GM18499 (cell line): ENCODE data around the gene ZNF836.
"Not testable (repeated sequence)": the region's sequence is repeated elsewhere in the genome, so short reads cannot be mapped to it uniquely, and the experiment has no call there.

Experiments
- ATAC-seq: cut with Tn5 transposase; IDR thresholded peaks from one replicate; pipeline ENCODE4 v1.9.1; 2021; ENCODE audit warnings: moderate number of reproducible peaks; ENCODE audit not compliant: insufficient read depth, unreplicated experiment

Gene ZNF836

GRCh38 chr19:52171321-52172169 is at the start of gene ZNF836:
Gene ZNF836, minus strand, starts transcription at chr19:52171621. Its CDS starts 3,549 bp downstream, at chr19:52168072.
- no peak for ATAC-seq

DNA sequence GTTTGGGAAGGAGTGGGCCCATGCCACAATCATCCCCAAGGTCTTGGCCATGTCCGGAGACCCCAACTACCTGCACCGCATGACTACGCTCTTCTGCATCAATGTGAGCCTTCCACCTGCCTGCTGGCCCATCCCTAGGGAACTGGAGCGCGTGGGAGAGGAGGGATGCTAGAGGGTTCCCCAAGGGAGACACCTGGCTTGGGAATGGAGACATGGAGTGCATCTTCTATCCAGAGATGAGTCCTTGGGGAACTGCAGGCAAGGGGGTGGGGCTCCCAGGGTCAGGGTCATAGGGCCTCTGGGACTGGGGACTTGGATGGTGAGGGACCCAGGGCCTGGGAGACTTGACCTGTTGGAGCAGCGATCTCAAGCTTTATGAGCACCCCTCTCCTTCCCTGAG is 49.6 kb upstream of the ZNF836 start:
- no peak for ATAC-seq

- no peak for ATAC-seq
Measured at GRCh38 chr19:52219611-52220010, 48.2 kb upstream of the ZNF836 start.

DNA sequence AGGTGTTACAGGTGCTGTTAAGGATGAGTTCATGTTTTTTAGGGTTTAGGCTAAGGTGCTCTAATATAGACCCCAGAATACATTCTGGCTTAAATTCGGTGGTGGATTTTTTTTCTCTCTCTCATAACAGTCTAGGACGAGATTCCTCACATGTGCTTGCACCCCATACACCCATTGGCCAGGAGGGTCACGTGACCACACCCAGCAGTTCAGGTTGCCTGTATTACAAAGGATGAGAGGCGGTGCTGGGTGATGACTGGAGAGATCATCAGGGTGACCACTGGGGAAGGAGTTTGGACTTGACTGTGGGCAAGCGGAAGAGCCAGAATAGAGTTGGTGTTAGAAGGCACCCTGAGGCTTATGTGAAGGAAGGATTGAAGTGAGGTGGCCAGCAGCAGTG is 46.2 kb upstream of the ZNF836 start:
- no peak for ATAC-seq

DNA sequence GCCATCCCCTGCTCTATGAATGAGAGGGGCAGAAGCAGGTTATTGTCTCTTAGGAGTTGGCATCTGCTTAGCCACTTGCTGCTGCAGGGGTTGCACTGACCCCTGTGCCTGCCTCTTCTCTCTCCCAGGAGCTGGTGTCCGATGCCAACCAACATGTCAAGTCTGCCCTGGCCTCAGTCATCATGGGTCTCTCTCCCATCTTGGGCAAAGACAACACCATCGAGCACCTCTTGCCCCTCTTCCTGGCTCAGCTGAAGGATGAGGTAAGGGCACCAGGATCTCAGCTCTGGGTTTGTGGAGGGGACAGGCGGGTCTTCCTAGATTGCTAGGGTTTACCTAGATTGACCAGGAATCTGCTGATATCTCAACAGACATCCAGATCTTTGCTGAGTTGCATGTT is 45.0 kb upstream of the ZNF836 start:
- no peak for ATAC-seq

DNA sequence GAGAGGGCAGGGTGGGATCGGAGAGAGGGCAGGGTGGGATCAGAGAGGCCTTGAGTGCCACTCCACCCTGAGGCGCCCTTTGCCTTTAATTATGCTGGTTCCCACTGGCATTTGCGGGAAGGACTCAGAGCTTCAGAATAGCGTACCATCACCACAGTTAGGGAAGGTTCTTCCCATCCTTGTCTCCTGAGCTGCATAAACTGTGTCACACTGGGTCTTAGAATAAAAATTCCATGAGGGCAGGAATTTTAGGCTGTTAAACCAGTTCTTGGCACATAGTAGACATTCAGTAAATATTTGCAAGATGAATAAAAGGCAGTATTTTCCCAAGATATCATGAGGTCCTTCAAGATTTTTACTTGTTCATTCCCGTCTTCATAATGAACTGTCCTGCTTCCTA is 42.8 kb upstream of the ZNF836 start:
- ATAC-seq: no peak

DNA sequence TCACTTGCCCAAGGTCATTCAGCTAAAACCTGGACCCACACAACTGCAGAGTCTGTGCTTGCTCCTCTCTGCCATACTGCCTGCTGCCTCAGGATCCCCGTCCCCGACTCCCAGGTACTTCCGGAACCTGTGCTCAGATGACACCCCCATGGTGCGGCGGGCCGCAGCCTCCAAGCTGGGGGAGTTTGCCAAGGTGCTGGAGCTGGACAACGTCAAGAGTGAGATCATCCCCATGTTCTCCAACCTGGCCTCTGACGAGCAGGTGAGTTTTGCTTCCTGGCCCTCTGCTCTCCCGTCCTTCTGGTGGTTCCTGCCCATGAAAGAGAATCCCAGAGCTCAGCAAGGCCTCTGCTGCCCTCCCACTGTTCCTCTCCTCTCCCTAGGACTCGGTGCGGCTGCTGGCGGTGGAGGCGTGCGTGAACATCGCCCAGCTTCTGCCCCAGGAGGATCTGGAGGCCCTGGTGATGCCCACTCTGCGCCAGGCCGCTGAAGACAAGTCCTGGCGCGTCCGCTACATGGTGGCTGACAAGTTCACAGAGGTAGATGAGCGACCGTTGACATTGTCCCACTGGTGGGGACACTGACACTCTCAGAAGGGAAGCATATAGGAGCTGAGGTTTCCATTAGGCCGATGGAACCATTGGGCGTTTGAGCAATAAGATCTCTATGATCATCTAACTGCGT is 41.3 kb upstream of the ZNF836 start:
- ATAC-seq: no peak

- ATAC-seq: no peak
Measured at GRCh38 chr19:52211926-52212571, 40.6 kb upstream of the ZNF836 start.

DNA sequence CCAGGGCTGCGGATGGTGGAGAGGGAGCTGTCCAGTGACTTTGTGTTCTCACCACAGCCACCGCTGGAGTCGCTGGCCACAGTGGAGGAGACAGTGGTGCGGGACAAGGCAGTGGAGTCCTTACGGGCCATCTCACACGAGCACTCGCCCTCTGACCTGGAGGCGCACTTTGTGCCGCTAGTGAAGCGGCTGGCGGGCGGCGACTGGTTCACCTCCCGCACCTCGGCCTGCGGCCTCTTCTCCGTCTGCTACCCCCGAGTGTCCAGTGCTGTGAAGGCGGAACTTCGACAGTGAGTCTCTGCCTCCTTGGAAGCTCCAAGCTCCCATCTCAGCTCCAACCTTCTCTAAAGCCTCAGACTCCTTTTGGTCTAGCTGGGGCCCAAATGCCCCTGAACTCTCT is 39.8 kb upstream of the ZNF836 start:
- ATAC-seq: no peak

- no peak for ATAC-seq
Measured at GRCh38 chr19:52206481-52206880, 35.1 kb upstream of the ZNF836 start.

- ATAC-seq: not testable (repeated sequence)
Measured at GRCh38 chr19:52200755-52201391, 29.5 kb upstream of the ZNF836 start.

DNA sequence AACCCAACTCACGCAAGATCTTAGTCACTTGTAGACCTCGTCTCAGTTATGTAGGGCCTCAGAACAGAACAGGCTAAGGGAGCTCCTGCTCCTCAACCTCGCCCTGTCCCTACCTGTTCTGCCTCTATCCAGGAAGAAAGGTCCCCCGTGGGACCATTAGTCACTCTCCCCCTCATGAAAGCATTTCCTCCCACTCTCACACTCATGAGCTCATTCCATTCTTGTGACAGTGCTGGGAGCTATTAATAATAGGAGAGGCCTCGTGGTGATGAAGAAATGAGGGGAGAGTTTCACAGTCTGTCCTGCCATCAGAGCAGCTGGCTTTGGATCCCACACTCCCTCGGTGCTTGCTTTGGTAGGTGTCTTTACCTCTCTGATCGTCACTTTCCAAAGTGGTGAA is 28.6 kb upstream of the ZNF836 start:
- no peak for ATAC-seq

DNA sequence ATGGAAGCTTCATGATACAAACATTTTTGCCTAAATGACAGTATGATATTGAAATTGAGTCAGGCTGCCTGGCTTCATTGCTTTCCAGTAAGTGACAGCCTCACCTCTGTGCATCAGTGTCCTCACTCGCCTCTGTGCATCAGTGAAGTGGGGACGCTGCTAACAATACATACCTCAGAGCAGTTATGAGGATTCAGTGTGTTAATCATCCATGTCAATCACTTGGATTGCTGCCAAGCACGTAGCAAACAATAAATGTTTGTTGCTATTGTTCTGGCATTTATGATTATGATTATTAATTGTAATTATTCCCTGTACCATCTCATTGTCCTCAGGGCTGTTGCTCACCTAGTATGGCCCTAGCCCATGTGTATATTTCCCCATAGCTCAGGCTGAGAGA is 27.3 kb upstream of the ZNF836 start:
- no peak for ATAC-seq

DNA sequence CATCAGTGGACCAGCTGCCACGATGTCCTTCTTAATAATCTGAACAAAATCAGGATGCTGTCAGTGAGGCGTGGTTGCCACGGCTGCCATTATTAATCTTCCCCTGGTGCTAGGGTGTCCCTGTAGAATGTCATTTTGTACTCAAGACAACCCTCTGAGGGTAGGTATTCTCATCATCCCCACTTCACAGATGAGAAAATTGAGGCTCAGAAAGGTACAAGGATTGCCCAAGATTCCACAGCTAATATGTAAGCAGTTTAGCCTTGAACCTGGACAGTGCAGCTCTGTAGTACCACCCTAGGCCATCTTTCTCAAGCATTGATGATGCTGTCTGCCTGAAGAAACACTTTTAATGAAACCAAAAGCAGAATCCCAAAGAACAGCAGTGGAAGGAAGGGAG is 26.5 kb upstream of the ZNF836 start:
- no peak for ATAC-seq

DNA sequence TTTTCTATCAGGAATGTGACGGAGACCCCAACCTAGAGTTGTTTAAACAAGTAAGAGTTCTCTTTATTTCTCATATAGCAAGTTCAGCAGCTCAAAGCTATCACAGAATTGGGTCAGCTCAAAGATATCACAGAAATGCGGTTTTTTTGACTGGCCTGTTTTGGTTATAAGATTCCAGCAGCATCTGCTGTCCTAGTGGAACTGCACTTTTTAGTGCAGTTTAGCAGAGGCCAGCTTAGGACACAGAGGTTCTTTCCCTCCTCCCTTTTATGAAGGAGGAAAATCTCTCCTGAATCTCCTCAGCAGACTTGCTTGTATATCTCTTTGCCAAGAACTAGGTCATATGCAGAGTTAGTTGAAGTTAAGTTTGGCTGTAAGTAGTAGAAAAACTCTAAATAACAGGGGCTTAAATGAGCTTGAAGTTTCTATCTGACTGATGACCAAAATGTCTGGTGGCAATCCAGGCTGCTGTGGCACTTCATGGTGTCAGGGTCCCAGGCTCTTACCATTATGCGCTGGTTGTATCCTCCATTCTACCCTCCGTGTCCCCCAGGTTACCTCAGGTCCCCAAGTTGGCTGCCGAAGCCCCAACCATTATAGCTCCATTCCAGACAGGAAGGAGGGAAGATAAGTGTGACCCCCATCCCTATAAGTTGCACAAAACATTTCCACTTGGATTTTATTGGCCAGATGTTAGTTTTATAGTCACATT is 25.0 kb upstream of the ZNF836 start:
- ATAC-seq: no peak

- no peak for ATAC-seq
Measured at GRCh38 chr19:52191951-52192350, 20.5 kb upstream of the ZNF836 start.

DNA sequence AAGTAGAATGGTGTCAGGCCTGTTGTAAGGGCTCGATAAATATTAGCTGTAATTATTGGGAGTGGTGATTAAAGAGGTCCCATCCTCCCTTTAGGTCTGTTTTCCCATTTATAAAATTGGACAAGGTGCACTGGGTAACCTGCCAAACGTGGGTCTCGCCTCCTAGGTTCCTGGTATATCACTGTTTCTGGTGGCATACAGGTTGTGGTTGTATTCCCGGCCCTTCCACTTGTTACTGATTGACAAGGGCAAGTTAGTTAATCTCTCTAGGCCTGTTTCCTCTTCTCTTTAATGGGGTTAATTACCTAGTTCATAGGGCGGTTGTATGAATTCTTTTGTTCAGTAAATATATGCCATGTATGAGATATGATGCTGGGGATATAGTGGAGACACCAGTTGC is 20.0 kb upstream of the ZNF836 start:
- no peak for ATAC-seq

- ATAC-seq: no peak
Measured at GRCh38 chr19:52190487-52191293, 19.3 kb upstream of the ZNF836 start.

GRCh38 chr19:52189735-52190486 is 18.5 kb upstream of the ZNF836 start, which contains the start of gene PPP2R1A:
Gene PPP2R1A, plus strand, starts transcription at chr19:52190052. Its CDS starts 45 bp downstream, at chr19:52190097.
- peak; percentile 86 for ATAC-seq
